H9 (cell line): ENCODE data around the gene FBXL20. TPM values are rescaled to one million over a fixed set of nuclear protein-coding genes. Genes with fewer than 3 reads are reported as not detected.

Source experiments
- DNase-seq: peaks from one replicate; pipeline ENCODE4 v3.0.0-alpha.2; 2017
- H2AFZ ChIP-seq: one replicate; pipeline ENCODE4 v1.6.1; 2013; ENCODE audit warnings: mild to moderate bottlenecking, low read length, control low read depth, moderate library complexity
- H2AK5ac ChIP-seq: 2 replicates; pipeline ENCODE4 v1.6.1; 2013; ENCODE audit warnings: low read length, control low read depth, mixed read lengths; ENCODE audit not compliant: insufficient read length
- H2BK120ac ChIP-seq: one replicate; pipeline ENCODE4 v1.6.1; 2013; ENCODE audit warnings: low read depth, mild to moderate bottlenecking, low read length, control low read depth, inconsistent platforms; ENCODE audit not compliant: poor library complexity, severe bottlenecking
- H2BK12ac ChIP-seq: 2 replicates; pipeline ENCODE4 v1.6.1; 2013; ENCODE audit warnings: low read length, control low read depth, mixed read lengths, low read depth; ENCODE audit not compliant: insufficient read length
- H2BK15ac ChIP-seq: 2 replicates; pipeline ENCODE4 v1.6.1; 2013; ENCODE audit warnings: low read depth, low read length, control low read depth
- H2BK20ac ChIP-seq: one replicate; pipeline ENCODE4 v1.6.1; 2013; ENCODE audit warnings: low read depth, mild to moderate bottlenecking, low read length, control low read depth, inconsistent platforms; ENCODE audit not compliant: poor library complexity, severe bottlenecking
- H2BK5ac ChIP-seq: 2 replicates; pipeline ENCODE4 v1.6.1; 2013; ENCODE audit warnings: low read length, control low read depth, mixed read lengths; ENCODE audit not compliant: insufficient read length
- H3K14ac ChIP-seq: 2 replicates; pipeline ENCODE4 v1.6.1; 2013; ENCODE audit warnings: low read length, control low read depth; ENCODE audit not compliant: insufficient read depth
- H3K18ac ChIP-seq: 2 replicates; pipeline ENCODE4 v1.6.1; 2013; ENCODE audit warnings: low read depth, mild to moderate bottlenecking, mixed read lengths, low read length, control low read depth; ENCODE audit not compliant: insufficient read length
- H3K23ac ChIP-seq: 2 replicates; pipeline ENCODE4 v1.6.1; 2013; ENCODE audit warnings: low read length, control low read depth, mixed read lengths, low read depth; ENCODE audit not compliant: insufficient read length
- H3K23me2 ChIP-seq: 2 replicates; pipeline ENCODE4 v1.6.1; 2013; ENCODE audit warnings: low read depth, mild to moderate bottlenecking, mixed read lengths, low read length, control low read depth; ENCODE audit not compliant: insufficient read length, poor library complexity, severe bottlenecking
- H3K27ac ChIP-seq: 2 replicates; pipeline ENCODE4 v1.5.1; 2013; ENCODE audit warnings: low read length, control low read depth, mixed read lengths, low read depth; ENCODE audit not compliant: insufficient read length
- H3K27me3 ChIP-seq: 2 replicates; pipeline ENCODE4 v1.6.1; 2013; ENCODE audit warnings: low read length, control low read depth, inconsistent platforms; ENCODE audit not compliant: insufficient read depth
- H3K4ac ChIP-seq: 2 replicates; pipeline ENCODE4 v1.6.1; 2013; ENCODE audit warnings: low read depth, mild to moderate bottlenecking, control low read depth, inconsistent platforms, low read length, moderate library complexity
- H3K4me1 ChIP-seq: 2 replicates; pipeline ENCODE4 v1.6.1; 2013; ENCODE audit warnings: low read length, control low read depth, inconsistent platforms; ENCODE audit not compliant: insufficient read depth
- H3K4me2 ChIP-seq: 2 replicates; pipeline ENCODE4 v1.6.1; 2013; ENCODE audit warnings: low read length, control low read depth, mixed read lengths; ENCODE audit not compliant: insufficient read length, insufficient read depth
- H3K56ac ChIP-seq: 2 replicates; pipeline ENCODE4 v1.6.1; 2013; ENCODE audit warnings: low read depth, mild to moderate bottlenecking, mixed read lengths, low read length, control low read depth; ENCODE audit not compliant: insufficient read length
- H3K79me1 ChIP-seq: 2 replicates; pipeline ENCODE4 v1.6.1; 2013; ENCODE audit warnings: low read depth, mild to moderate bottlenecking, moderate library complexity, low read length, control low read depth, inconsistent platforms; ENCODE audit not compliant: insufficient read depth, poor library complexity, severe bottlenecking
- H3K79me2 ChIP-seq: 2 replicates; pipeline ENCODE4 v1.6.1; 2013; ENCODE audit warnings: low read length, control low read depth, inconsistent platforms; ENCODE audit not compliant: insufficient read depth
- H3K9ac ChIP-seq: 2 replicates; pipeline ENCODE4 v1.6.1; 2013; ENCODE audit warnings: low read length, control low read depth, mixed read lengths; ENCODE audit not compliant: insufficient read length; ENCODE audit errors: extremely low read depth
- H3K9me3 ChIP-seq: one replicate; pipeline ENCODE4 v1.6.1; 2013; ENCODE audit warnings: low read depth, low read length, inconsistent platforms; ENCODE audit not compliant: control insufficient read depth
- H3T11ph ChIP-seq: one replicate; pipeline ENCODE4 v1.6.1; 2013; ENCODE audit warnings: mild to moderate bottlenecking, low read length, control low read depth, inconsistent platforms
- H4K20me1 ChIP-seq: one replicate; pipeline ENCODE4 v1.6.1; 2013; ENCODE audit not compliant: control insufficient read depth, insufficient read length, insufficient read depth
- H4K5ac ChIP-seq: 2 replicates; pipeline ENCODE4 v1.6.1; 2013; ENCODE audit warnings: low read depth, mild to moderate bottlenecking, mixed read lengths, low read length, control low read depth; ENCODE audit not compliant: insufficient read length
- H4K8ac ChIP-seq: replicated peaks from 2 replicates; pipeline ENCODE4 v1.6.1; 2013; ENCODE audit warnings: low read length, control low read depth, mixed read lengths, low read depth; ENCODE audit not compliant: insufficient read length
- H4K91ac ChIP-seq: 2 replicates; pipeline ENCODE4 v1.6.1; 2013; ENCODE audit warnings: low read depth, mild to moderate bottlenecking, moderate library complexity, mixed read lengths, low read length, control low read depth; ENCODE audit not compliant: insufficient read length
- H3K27ac Mint-ChIP-seq, 3 experiments: 2 replicates in 2 of 3; 3 replicates in 1 of 3; pipeline ENCODE4 v1.8.0; 2020 to 2021; ENCODE audit warnings: mixed read lengths in 3 of 3, mild to moderate bottlenecking in 1 of 3, moderate library complexity in 1 of 3
- H3K27me3 Mint-ChIP-seq: 2 replicates; pipeline ENCODE4 v1.8.0; 2021; ENCODE audit warnings: low read depth, mild to moderate bottlenecking, moderate library complexity, mixed read lengths
- H3K36me3 Mint-ChIP-seq, 3 experiments: 2 replicates in 2 of 3; 3 replicates in 1 of 3; pipeline ENCODE4 v1.8.0; 2020 to 2021; ENCODE audit warnings: low read depth in 3 of 3, mixed read lengths in 3 of 3; ENCODE audit not compliant: insufficient read depth in 1 of 3
- H3K4me1 Mint-ChIP-seq, 2 experiments: 2 replicates each; pipeline ENCODE4 v1.8.0; 2020; ENCODE audit warnings: mixed read lengths in 2 of 2
- H3K4me3 Mint-ChIP-seq, 2 experiments: 2 replicates in 1 of 2; 3 replicates in 1 of 2; pipeline ENCODE4 v1.8.0; 2020 to 2021; ENCODE audit warnings: mild to moderate bottlenecking in 2 of 2, mixed read lengths in 2 of 2, moderate library complexity in 1 of 2
- H3K9me3 Mint-ChIP-seq, 2 experiments: 2 replicates in 1 of 2; 3 replicates in 1 of 2; pipeline ENCODE4 v1.8.0; 2020; ENCODE audit warnings: mild to moderate bottlenecking in 2 of 2, mixed read lengths in 2 of 2, moderate library complexity in 1 of 2
- WGBS: extraction: QIAGEN DNeasy Blood & Tissue Kit; methylation state at CpG from one replicate; pipeline ENCODE4 v1.1.7; 2013; ENCODE audit warnings: missing lambda C conversion rate, low lambda C conversion rate, mixed read lengths; ENCODE audit not compliant: insufficient read length; ENCODE audit errors: extremely low coverage; 5-methylcytosine and 5-hydroxymethylcytosine counted together
- total RNA-seq: library from RNA; stranded (reverse); gene quantifications from 2 replicates; pipeline ENCODE4 v1.2.1, GENCODE V29; 2021
- TF ChIP-seq, protein P1 (sequence below): fragments of 200-600 bp; sonication (generic); conservative IDR thresholded peaks from 3 replicates; pipeline ENCODE4 v1.8.0; 2021; ENCODE audit warnings: antibody characterized with exemption, mild to moderate bottlenecking

Gene FBXL20
- total RNA-seq, 1 experiment from 2014 or later = 18.4 TPM

GRCh38 chr17:39359994-39360393, 41.4 kb downstream of the FBXL20 start:
- no peak overlapping the region for H2BK15ac ChIP-seq
- no peak overlapping the region for H3K23ac ChIP-seq
- H4K8ac ChIP-seq = no peak overlapping the region
- Mint-ChIP-seq H3K4me3 (no peak overlapping the region), H3K4me1 (peaks cover 6 to 7% of the 10 kb centered on the region in 2 experiments; a peak in 3 of 4 replicates), H3K27me3 (no peaks in the 10 kb centered on the region), H3K9me3 (no peaks in the 10 kb centered on the region), H3K36me3 (no peaks in the 10 kb centered on the region), H3K27ac (no peak overlapping the region)
- no peak overlapping the region for H3K56ac ChIP-seq
- no peak overlapping the region for H3K4me2 ChIP-seq
- H3K9ac ChIP-seq = no peak overlapping the region
- no peaks in the 10 kb centered on the region for H3K4me1 ChIP-seq
- H2BK5ac ChIP-seq = no peak overlapping the region
- no peak overlapping the region for H3K4ac ChIP-seq
- no peak overlapping the region for H3T11ph ChIP-seq
- no peak overlapping the region for H2BK120ac ChIP-seq
- H3K27ac ChIP-seq = no peak overlapping the region
- no peaks in the 10 kb centered on the region for H3K27me3 ChIP-seq
- no peaks in the 10 kb centered on the region for H3K9me3 ChIP-seq
- H4K5ac ChIP-seq = no peak overlapping the region
- no CpG with 5 or more reads among the region's 1 CpG for WGBS
- no peaks in the 10 kb centered on the region for H3K79me1 ChIP-seq
- H2BK12ac ChIP-seq = no peak overlapping the region
- no peak for DNase-seq
- H4K20me1 ChIP-seq = no peaks in the 10 kb centered on the region
- H3K18ac ChIP-seq = no peak overlapping the region
- H3K79me2 ChIP-seq = no peaks in the 10 kb centered on the region; the same call in 1 of the 2 replicates
- no peak overlapping the region for H2AFZ ChIP-seq
- no peak overlapping the region for H2BK20ac ChIP-seq
- H2AK5ac ChIP-seq = no peak overlapping the region
- TF ChIP-seq, protein P1, sequence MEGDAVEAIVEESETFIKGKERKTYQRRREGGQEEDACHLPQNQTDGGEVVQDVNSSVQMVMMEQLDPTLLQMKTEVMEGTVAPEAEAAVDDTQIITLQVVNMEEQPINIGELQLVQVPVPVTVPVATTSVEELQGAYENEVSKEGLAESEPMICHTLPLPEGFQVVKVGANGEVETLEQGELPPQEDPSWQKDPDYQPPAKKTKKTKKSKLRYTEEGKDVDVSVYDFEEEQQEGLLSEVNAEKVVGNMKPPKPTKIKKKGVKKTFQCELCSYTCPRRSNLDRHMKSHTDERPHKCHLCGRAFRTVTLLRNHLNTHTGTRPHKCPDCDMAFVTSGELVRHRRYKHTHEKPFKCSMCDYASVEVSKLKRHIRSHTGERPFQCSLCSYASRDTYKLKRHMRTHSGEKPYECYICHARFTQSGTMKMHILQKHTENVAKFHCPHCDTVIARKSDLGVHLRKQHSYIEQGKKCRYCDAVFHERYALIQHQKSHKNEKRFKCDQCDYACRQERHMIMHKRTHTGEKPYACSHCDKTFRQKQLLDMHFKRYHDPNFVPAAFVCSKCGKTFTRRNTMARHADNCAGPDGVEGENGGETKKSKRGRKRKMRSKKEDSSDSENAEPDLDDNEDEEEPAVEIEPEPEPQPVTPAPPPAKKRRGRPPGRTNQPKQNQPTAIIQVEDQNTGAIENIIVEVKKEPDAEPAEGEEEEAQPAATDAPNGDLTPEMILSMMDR = no peak
- H4K91ac ChIP-seq = no peak overlapping the region
- no peaks in the 10 kb centered on the region for H3K23me2 ChIP-seq
- H3K14ac ChIP-seq = no peak overlapping the region
